Measurements from ENCODE around the gene LPP.

DNA sequence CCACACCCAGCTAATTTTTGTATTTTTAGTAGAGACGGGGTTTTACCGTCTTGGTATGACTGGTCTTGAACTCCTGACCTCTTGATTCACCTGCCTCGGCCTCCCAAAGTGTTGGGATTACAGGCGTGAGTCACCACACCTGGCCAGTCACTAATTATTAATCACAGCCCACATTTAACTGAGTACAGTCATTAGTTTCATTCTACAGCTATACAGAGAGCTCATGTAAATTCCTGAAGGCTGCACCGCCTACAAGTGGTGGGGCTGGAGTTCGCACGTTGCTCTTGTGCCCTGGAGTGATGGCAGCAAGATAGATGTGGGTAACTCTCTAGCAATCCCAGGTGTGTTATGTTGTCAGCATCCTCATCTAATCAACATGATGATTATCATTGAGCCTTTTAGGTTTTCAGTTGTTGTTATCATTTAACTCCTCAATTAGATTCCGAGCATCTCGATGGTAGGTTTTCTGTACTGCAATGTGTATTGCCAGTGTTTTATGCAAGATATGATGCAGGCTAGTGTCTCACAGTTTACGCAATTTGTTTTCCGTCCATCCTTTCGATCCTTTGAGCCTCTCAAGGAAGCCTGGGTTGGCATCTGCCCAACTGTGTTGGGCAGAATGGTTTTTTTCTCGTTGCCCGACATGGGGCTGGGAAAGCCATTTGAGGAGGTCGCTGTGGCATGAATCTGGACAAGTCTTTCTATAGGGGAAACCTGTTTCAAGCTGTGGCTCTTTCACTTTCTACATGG lies 216.3 kb downstream of the LPP start:
- TF ChIP-seq, protein P1, sequence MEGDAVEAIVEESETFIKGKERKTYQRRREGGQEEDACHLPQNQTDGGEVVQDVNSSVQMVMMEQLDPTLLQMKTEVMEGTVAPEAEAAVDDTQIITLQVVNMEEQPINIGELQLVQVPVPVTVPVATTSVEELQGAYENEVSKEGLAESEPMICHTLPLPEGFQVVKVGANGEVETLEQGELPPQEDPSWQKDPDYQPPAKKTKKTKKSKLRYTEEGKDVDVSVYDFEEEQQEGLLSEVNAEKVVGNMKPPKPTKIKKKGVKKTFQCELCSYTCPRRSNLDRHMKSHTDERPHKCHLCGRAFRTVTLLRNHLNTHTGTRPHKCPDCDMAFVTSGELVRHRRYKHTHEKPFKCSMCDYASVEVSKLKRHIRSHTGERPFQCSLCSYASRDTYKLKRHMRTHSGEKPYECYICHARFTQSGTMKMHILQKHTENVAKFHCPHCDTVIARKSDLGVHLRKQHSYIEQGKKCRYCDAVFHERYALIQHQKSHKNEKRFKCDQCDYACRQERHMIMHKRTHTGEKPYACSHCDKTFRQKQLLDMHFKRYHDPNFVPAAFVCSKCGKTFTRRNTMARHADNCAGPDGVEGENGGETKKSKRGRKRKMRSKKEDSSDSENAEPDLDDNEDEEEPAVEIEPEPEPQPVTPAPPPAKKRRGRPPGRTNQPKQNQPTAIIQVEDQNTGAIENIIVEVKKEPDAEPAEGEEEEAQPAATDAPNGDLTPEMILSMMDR (IDR thresholded peaks at IDR 0.05): no peak
- TF ChIP-seq ZFX (IDR thresholded peaks at IDR 0.05; ENCODE audit: borderline replicate concordance): no peak

Data from 22Rv1 (cell line).